NCI-H2107 (cell line): ENCODE results near the gene C1orf216.
"Not testable (repeated sequence)": the region's sequence is repeated elsewhere in the genome, so short reads cannot be mapped to it uniquely, and the experiment has no call there.

Experiments
- DNase-seq: peaks from one replicate; lab custom pipeline; 2025; lab: John Stamatoyannopoulos, UW

Gene C1orf216

GRCh38 chr1:35718492-35719336 is at the start of gene C1orf216:
TSS of gene C1orf216 (minus strand) at chr1:35718884. CDS start at chr1:35716321, 2,563 bp downstream.
- DNase-seq: no peak

GRCh38 chr1:35764283-35764682 is 45.6 kb upstream of the C1orf216 start:
- DNase-seq: no peak

DNA sequence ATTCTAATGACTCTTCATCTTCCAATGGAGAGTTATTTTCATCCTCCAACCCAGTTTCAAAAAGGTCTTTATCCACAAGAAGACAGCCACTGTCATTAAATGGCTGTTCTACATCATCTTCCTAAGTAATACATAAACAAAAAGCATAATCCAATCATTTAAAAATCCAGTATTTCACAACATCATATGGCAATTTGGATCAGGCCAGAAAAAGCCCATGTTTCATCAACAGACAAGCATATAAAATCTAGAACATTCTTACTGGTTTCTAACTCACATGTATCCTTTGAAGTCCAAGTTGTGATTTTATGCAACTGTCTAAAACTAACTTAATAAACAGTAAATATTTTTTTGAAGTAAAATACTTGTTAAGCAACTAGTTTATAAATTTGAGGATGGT is 44.5 kb upstream of the C1orf216 start:
- no peak for DNase-seq

GRCh38 chr1:35762141-35762540 is 43.5 kb upstream of the C1orf216 start:
- no peak for DNase-seq

DNA sequence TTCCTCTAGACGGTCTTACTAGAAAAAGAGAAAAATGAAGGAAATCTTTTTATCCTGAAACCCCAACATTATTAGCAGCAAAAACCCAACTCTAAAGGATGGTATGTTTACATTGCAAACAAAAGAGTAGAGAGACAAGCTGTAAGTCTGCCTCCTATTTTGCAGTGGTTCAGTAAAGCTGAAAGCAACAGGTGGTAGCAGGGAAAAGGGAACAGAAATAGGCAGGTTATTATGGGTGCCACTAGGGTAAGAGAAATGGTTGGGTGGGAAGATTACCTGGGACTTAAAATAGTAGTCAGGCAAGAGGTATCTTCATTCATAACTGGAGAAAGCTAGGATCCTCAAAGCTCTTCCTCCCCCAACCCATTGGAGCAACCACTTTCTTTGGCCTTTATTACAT is 37.4 kb upstream of the C1orf216 start:
- DNase-seq: no peak

GRCh38 chr1:35753626-35754260 is 35.1 kb upstream of the C1orf216 start:
- no peak for DNase-seq

DNA sequence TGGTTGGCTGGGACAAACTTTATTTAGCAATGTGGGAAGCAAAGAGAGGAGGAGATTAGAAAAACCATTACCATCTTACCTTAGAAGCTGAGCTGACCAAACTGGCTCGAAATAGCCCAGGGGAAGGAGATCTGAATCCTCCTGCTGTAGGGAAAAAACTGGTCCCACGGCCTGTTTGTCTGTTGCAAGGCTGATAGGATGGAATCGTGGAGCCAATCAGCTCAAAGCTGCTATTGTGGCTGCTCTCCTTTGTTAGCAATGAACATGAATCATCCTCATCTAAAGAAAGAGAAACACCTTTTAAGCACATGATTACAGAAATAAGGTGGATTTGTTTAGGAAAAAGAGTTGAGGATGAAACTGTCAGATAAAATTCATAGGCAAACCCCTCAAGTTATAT is 29.6 kb upstream of the C1orf216 start:
- DNase-seq: no peak

DNA sequence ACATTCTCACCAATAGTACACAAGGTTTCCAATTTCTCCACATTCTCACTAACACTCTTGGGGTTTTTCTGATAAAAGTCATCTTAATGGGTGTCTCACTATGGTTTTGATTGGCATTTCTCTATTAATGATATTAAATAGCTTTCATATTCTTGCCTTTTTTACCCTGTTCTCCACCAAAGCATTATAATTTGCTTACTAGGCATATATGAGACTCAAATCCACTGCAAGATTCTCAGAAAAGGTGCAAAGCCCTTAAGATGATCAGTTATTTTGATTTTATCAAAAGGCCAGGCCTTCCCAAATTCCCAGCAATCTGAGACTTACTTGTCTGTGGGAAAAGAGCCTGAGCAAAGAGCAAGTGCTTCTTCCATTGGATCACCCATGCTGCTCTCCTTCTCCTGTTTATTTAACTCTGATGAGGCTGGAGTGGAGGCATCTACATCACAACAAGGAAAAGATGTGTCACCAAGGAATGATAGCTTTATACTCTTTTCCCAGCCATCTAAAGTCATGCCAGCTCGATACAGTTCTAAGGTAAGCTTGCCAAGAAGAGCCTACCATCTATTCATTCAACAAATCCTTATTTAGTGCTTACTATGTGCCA is 26.5 kb upstream of the C1orf216 start:
- DNase-seq: no peak

DNA sequence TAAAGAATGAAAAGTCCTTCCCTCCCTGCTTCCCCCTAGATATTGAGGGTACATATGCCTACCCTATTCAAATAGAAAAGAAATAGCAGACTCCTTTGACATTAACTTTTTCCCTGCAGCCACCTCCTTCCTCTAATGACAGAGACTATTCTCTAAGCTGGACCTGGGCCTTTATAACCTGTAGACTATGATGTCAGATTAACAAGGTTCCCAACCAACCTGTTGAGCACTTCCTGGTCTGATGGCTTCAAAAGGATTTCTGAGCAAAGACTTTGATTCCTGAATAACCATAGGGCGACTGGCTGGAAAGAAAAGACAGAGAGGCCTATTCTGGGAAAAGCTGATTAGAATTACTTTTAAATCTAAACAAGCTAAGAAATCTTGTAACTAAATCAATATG is 18.4 kb upstream of the C1orf216 start:
- no peak for DNase-seq

- no peak for DNase-seq
These were observed 8.9 kb upstream of the C1orf216 start for GRCh38 chr1:35727434-35728040.

DNA sequence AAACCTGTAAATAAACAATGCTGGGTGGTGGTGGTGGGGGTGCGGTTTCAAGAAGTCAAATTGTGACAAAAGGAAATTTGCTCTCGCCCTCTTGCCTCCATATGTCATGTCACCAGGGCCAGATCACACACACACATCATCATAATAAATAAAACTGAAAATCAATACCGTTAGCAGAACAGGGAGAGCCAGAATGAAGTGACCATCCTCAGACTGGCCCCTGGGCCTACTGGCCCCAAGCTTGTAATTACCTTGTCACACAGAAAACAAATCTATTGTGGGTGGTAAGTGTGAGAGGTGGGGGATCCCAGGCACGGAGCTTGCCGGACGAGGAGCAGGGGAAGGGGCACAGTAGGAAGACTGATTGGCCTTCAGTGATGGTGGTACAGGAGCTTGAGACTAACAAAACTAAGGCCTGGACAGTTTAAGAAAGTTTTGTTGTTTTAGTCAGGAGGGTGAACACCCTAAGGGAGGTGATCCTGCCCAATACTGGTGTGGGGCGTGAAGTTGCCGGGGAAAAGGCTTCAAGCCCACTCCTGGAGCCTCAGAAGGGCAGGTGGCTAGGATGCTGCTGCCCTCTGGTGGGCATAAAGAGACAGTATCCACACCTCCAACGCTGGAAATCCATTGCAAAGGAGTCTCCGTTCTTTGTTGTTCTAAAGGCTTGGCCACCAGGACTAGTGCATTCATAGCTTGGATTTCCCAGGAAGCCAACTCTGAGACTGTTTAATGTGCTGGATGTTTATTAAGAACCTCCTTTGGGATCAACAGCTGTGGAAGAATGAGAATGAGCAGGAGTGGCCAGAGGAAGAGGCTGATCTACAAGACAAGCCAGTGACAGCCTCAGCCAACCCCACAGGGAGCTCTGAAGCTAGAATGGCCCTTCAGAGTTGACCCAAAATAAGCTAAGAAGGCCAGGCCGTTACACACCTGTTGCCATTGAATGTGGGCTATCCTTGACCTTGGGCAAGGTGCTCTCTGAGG is 8.1 kb upstream of the C1orf216 start:
- peak; percentile 68 for DNase-seq

DNA sequence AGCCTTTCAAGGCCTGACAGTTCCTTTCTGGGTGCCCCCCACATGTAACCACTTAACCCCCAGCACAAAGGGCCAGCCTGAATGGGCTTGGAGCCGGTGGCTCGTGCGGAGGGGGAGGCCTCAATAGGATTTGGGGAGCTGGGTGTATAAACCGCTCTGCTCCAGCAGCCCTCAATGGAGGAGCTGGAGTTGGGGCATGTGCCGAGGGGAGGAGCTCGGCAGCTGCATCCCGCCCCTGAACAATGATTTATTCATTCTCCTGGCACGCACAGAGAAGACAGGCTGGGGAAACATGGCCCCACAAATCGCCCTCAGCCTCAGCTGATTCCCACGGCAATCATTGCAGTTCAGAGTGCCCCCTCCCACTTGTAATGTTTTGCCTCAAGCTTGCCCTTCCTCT is 6.9 kb upstream of the C1orf216 start:
- no peak for DNase-seq

GRCh38 chr1:35717911-35718476 is 690 bp downstream of the C1orf216 start:
- DNase-seq: no peak

DNA sequence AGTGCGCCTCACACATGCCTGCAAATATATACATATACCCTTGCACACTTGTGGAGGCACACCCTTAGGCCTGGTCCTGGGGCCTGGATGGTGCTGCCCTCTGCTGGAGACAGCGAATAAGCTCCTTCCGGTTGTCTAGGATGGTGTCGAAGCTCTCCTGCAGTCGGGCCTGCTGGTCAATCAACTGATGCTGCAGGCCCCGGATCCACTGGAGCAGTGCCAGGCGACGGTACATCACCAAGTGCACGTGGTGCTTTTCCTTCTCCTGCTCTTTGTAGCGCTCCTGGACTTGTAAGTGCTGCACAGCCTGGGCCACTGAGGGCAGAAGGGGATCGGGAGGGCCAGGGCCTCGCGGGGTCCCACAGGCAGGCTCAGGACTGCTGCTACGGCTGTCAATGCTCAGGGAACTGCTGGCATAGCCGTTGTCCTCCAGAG is 3.1 kb downstream of the C1orf216 start:
- peak; percentile 75 for DNase-seq

DNA sequence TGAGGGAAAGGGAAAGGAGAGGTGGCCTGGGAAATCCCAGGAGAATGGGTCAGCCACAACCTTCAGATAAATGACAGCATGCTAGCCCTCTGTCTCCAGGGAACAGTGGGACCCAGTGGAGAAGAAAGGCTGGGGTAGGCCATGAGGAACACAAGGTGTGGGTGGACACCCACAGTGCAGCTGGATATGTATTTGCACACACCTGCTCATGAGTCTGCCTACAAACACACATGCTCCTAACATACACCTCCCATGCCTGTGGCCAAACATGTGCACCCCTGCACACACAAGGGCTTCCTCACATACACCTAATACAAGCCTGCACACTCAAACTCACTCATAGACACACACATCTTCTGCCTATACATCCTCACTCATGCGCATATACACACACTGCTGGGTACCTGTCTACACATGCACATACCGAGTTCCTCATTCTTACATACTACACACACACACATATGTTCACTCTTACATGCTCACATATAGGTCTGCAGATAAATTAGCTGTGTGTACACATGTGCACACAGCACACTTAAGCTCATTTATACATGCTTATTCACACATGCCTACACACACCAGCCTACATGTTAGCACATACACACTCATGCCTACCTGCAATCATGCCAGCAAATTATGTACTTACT is 3.6 kb downstream of the C1orf216 start:
- DNase-seq: no peak

DNA sequence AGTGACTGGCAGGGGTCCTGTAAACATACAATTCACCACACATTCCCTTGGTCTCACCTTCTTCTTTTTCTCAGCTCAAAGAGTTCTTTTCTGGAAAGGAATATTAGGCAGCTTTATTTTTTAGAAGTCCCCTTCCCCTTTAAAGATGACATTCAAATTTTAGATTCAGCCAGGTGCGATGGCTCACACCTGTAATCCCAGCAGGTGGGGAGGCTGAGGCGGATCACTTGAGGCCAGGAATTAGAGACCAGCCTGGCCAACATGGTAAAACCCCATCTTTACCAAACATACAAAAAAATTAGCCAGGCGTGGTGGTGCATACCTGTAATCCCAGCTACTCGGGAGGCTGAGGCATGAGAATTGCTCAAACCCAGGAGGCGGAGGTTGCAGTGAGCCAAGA is 7.6 kb downstream of the C1orf216 start:
- DNase-seq: not testable (repeated sequence)

GRCh38 chr1:35708952-35709351 is 9.7 kb downstream of the C1orf216 start:
- DNase-seq: no peak

GRCh38 chr1:35708441-35708921 is 10.2 kb downstream of the C1orf216 start:
- DNase-seq: no peak

GRCh38 chr1:35707601-35708440 is 10.9 kb downstream of the C1orf216 start:
- DNase-seq: peak; percentile 51
